ENCODE measurements around the gene LAS1L.

GRCh38 chrX:65524139-65524538, 10.4 kb downstream of the LAS1L start:
- TF ChIP-seq CTCF (IDR thresholded peaks at IDR 0.05) (no peak), POLR2A (IDR thresholded peaks at IDR 0.05) (no peak)

Measured in lower leg skin (tissue), 3 donors.